Loucy (cell line): Measurements from ENCODE around the gene KIAA1328.

ENCODE experiments used
- CTCF ChIP-seq: fragments of 200-600 bp; sonication (generic); conservative IDR thresholded peaks from 2 replicates; pipeline ENCODE4 v1.5.1; 2014; ENCODE audit warnings: mild to moderate bottlenecking, antibody characterized with exemption, low read length
- EZH2phosphoT487 ChIP-seq: fragments of 200-600 bp; IDR thresholded peaks from 2 replicates; pipeline ENCODE4 v1.6.1; 2018; ENCODE audit warnings: antibody characterized with exemption, mild to moderate bottlenecking, moderate library complexity, borderline replicate concordance

- TF ChIP-seq CTCF (no peak), EZH2phosphoT487 (no peak)
Measured at GRCh38 chr18:36887114-36887513, 58.2 kb downstream of the KIAA1328 start.
